Activated T-helper 1 cell treated with Interleukin-2 at 50 U/mL for 16 hours (primary cell): ENCODE data around the gene TAF1L.
"Not testable (repeated sequence)": the region's sequence is repeated elsewhere in the genome, so short reads cannot be mapped to it uniquely, and the experiment has no call there.

ENCODE experiments used
- DNase-seq: peaks from one replicate; pipeline ENCODE4 v3.0.0-alpha.2; 2020; ENCODE audit warnings: low read depth

The TAF1L gene, protein sequence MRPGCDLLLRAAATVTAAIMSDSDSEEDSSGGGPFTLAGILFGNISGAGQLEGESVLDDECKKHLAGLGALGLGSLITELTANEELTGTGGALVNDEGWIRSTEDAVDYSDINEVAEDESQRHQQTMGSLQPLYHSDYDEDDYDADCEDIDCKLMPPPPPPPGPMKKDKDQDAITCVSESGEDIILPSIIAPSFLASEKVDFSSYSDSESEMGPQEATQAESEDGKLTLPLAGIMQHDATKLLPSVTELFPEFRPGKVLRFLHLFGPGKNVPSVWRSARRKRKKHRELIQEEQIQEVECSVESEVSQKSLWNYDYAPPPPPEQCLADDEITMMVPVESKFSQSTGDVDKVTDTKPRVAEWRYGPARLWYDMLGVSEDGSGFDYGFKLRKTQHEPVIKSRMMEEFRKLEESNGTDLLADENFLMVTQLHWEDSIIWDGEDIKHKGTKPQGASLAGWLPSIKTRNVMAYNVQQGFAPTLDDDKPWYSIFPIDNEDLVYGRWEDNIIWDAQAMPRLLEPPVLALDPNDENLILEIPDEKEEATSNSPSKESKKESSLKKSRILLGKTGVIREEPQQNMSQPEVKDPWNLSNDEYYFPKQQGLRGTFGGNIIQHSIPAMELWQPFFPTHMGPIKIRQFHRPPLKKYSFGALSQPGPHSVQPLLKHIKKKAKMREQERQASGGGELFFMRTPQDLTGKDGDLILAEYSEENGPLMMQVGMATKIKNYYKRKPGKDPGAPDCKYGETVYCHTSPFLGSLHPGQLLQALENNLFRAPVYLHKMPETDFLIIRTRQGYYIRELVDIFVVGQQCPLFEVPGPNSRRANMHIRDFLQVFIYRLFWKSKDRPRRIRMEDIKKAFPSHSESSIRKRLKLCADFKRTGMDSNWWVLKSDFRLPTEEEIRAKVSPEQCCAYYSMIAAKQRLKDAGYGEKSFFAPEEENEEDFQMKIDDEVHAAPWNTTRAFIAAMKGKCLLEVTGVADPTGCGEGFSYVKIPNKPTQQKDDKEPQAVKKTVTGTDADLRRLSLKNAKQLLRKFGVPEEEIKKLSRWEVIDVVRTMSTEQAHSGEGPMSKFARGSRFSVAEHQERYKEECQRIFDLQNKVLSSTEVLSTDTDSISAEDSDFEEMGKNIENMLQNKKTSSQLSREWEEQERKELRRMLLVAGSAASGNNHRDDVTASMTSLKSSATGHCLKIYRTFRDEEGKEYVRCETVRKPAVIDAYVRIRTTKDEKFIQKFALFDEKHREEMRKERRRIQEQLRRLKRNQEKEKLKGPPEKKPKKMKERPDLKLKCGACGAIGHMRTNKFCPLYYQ (N-terminal part only)

DNA sequence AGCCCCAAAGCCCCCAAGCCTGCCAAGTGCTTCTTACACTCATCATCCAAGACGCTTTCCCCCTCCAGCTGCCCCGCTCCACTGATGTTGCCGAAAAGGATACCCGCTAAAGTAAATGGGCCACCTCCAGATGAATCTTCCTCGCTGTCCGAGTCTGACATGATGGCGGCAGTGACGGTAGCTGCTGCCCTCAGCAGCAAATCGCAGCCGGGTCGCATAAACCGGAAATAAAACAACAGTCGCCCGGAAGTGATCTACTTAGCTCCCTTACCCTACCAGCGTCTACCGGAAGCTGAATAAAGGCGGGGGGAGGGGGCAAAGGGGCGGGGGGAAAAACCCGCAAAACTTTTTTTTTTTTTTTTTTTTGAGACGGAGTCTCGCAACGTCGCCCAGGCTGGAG, at the start of gene TAF1L:
Gene TAF1L (minus strand): TSS at position 308 of the 400 bp plus-strand sequence. CDS start 90 bp downstream, at position 218.
- DNase-seq: no peak

GRCh38 chr9:32681751-32682150, 46.3 kb upstream of the TAF1L start:
- DNase-seq: no peak

DNA sequence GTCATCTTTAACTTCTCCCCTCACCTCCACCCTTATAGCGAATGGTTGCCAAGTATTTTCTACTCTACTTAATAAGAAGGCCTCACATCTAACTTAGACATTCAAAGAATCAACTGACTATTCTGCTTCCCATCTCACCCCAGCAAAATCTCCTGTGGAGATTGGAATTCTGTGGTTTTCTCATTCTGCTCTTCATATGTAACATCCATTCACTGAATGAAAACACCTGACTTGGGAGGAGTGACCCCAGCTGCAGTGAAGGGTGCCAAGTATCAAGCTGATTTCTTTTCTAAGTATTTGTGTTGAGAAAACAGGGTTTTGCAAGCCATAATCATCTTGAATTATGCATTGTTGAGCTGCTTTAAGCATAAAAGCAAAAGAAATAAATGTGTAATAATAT, 42.5 kb upstream of the TAF1L start:
- DNase-seq: no peak

- DNase-seq: no peak
Measured at GRCh38 chr9:32672469-32672868, 37.0 kb upstream of the TAF1L start.

DNA sequence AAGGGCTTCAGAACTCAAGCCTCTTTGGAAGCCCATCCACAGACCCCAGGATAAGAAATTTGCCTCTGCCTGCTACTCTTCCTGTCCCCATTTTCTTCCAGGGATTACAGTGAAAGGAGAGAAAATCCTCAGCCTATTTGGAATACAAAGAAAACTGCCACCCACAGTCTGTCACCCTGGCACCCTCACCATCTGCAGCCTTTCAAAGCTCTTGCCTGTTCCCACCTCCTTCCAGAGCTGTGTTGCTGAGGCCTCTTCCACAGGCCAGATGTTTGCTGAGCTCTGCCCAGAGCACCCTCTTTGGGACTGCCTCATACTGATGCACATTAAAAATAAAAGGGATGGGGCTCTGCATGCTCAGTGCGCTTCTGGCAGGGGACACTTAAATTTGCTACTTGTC, 35.9 kb upstream of the TAF1L start:
- no peak for DNase-seq

- no peak for DNase-seq
Measured at GRCh38 chr9:32665101-32665500, 29.6 kb upstream of the TAF1L start.

DNA sequence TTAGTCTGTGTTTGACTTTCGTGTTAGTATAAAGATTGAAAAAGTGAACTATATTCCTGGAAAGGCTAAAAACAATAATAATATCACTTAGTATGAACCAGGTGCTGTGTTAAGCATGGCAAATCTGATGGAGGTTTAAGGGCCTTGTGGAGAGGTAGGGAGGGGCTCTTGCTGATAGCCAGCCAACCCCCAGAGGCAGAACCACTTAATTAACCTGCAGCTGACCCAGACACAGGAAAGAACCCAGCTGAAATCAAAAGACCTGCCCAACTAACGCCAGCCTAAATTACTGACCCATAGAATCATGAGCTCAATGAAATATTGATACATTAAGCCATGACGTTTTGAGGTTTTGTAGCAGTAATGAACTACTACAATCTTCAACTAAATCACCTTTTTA, 28.3 kb upstream of the TAF1L start:
- no peak for DNase-seq

- DNase-seq: no peak
Measured at GRCh38 chr9:32647671-32648070, 12.2 kb upstream of the TAF1L start.

DNA sequence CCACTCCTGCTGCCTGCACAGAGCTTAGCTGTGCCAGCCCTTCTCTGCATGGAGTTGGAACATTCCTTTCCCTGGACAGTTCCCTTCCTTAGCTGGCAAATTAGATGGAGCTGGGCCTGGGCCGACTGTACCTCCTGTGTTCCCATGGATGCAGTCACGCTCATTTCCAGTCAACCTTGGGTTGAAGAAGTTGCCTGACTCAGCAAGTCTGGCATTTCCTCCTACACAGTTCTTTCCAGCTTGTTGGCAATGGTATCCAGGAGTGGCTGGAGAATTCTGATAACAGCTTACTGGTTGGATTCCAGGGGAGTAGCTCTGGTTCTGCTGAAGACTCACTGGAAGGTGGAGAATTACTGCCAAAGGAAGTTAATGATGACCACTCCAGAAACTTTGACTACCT, 9.2 kb upstream of the TAF1L start:
- no peak for DNase-seq

- DNase-seq: not testable (repeated sequence)
Measured at GRCh38 chr9:32633151-32633550, 2.3 kb downstream of the TAF1L start.

- DNase-seq: no peak
Measured at GRCh38 chr9:32631991-32632390, 3.5 kb downstream of the TAF1L start.

DNA sequence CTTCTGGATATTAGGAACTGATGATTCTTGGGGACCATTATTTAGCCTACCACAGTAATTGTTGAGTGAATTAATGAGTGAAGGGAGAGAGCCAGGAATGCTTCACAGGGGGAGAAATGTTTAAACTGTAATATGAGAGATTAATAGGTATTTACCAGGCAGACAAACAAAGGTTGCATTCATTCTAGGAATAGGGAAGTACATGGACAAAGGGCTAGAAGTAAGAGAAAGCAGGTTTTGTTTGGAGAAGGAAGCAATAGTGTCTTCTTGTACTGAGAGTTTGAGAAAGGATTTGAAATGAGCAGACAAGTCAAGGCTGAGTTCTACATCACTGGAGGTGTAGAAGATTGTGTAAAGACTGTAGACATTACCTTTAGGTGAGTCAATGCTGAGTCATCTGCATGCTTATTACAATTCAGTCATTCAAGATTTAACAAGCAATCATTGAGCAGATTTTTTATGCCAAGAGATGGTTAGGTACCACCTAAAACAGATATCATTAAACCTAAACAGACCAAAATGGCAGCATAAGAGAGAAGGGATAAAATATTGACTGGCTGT, 8.0 kb downstream of the TAF1L start:
- DNase-seq: no peak

DNA sequence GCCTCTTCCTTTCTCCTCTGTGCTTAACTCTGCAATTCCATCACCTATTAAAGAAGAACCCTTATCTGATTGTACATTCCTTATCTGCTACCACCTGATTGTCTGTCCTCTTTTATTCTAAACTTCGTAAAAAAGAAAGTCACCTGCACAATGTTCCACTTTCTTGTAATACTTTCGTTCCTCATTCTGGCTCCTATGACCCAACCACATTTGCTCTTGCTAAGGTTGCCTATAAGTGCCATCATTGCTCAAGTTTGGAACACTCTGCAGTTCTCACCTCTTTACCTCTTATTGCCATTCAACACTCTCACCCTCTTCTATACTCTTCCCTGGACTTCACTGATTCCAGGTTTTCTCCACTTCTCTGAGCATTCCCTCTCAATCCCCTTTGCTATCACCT, 10.1 kb downstream of the TAF1L start:
- no peak for DNase-seq

GRCh38 chr9:32622948-32623347, 12.5 kb downstream of the TAF1L start:
- DNase-seq: no peak

- no peak for DNase-seq
Measured at GRCh38 chr9:32618261-32618660, 17.2 kb downstream of the TAF1L start.

DNA sequence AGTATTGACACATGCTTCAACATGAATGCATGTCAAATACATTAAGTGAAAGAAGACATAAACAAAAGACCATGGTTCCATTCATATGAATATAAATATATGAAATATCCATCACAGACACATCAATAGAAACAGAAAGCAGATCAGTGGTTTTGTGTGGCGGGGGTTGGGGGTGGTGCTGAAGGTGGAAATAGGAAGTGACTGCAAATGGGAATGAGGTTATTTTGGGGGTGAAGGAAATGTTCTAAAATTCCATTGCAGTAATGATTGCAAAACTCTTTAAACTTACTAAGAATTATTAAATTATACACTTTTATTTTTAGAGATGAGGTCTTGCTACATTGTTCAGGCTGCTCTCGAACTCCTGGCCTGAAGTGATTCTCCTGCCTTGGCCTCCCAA, 28.7 kb downstream of the TAF1L start:
- no peak for DNase-seq

- DNase-seq: no peak
Measured at GRCh38 chr9:32603914-32604852, 31.3 kb downstream of the TAF1L start.

GRCh38 chr9:32599021-32599420, 36.4 kb downstream of the TAF1L start:
- not testable (repeated sequence) for DNase-seq

DNA sequence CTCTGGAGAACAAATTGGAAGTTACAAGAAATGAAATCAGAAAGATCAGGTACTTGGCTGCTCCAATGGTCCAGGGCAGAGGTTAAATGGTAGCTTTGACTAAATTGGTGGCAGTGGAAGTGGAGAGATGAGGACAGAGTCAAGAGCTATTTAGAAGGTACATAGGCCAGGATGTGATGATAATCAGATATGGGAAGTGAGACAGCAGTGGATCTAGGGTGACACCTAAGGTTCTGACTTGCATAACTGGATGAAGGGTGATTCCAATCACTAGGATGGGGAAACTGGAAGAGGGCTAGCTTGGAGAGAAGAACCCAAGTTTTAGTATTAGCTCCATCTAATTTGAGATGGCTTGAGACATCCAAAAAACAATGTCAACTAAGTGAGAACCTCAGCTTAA, 38.5 kb downstream of the TAF1L start:
- DNase-seq: no peak

DNA sequence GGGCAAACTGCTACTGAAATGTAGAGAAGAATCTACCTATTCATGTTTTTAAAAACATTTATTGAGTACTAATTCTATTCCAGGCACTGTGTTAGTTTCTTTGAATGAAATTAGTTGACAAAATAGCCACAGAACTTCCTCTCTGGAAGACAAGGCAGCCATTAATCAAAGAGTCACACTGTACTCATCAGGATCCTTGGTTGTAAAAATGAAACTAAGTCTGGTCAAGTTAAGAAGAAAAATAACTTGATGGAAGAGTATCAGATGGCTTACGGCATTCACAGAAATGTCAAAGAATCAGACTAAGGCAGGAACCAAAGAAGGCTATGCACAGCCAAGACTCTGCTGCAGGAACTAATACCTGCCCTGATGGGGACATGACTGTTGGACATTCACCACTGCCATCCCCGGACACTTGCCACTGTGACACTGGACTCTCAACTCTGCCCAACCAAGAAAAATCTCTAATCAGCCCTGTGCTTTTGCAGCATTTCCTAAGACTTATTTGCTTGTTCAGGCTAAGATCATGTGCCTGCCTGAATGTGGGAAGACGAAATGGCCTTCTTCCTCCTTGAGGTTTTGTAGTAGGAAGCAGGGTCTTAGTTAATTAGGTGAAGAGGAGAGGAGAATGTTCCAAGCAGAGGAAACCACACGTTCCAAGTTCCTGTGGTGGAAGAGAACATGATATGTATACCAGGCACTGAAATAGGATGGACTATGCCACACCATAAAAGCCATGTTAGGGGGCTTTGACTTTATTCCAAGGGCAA, 39.2 kb downstream of the TAF1L start:
- no peak for DNase-seq
